WTC11 (cell line): ENCODE results near the gene HOXD13. TPM values are rescaled to one million over a fixed set of nuclear protein-coding genes. Genes with fewer than 3 reads are reported as not detected.

Experiments
- ARID4B ChIP-seq: sonication (generic); formaldehyde crosslinking; IDR thresholded peaks from 2 replicates; pipeline ENCODE4 v1.8.0; 2023; ENCODE audit warnings: missing genetic modification reagents, mild to moderate bottlenecking, borderline replicate concordance
- CREB1 ChIP-seq: sonication (generic); formaldehyde crosslinking; IDR thresholded peaks from 2 replicates; pipeline ENCODE4 v1.8.0; 2023; ENCODE audit warnings: mild to moderate bottlenecking, missing genetic modification reagents
- ELF4 ChIP-seq: sonication (generic); formaldehyde crosslinking; IDR thresholded peaks from 2 replicates; pipeline ENCODE4 v1.8.1; 2022; ENCODE audit warnings: low read depth, mild to moderate bottlenecking, moderate library complexity, missing genetic modification reagents
- ERG ChIP-seq: fragments of 250-450 bp; sonication (Bioruptor Pico); IDR thresholded peaks from 2 replicates; pipeline ENCODE4 v1.8.0; 2021; ENCODE audit warnings: mild to moderate bottlenecking
- ESRRA ChIP-seq: sonication (generic); formaldehyde crosslinking; IDR thresholded peaks from 2 replicates; pipeline ENCODE4 v1.8.1; 2022; ENCODE audit warnings: mild to moderate bottlenecking, missing genetic modification reagents, borderline replicate concordance
- HMGXB4 ChIP-seq: sonication (generic); formaldehyde crosslinking; IDR thresholded peaks from 2 replicates; pipeline ENCODE4 v1.8.1; 2023; ENCODE audit warnings: mild to moderate bottlenecking, moderate library complexity, missing genetic modification reagents
- JAZF1 ChIP-seq: fragments of 250-450 bp; sonication (Bioruptor Pico); IDR thresholded peaks from 2 replicates; pipeline ENCODE4 v1.9.0; 2021; ENCODE audit warnings: moderate library complexity, mild to moderate bottlenecking, inconsistent platforms
- NFE2L1 ChIP-seq: sonication (generic); formaldehyde crosslinking; IDR thresholded peaks from 2 replicates; pipeline ENCODE4 v1.8.1; 2023; ENCODE audit warnings: missing genetic modification reagents
- USF2 ChIP-seq: sonication (generic); formaldehyde crosslinking; IDR thresholded peaks from 2 replicates; pipeline ENCODE4 v1.8.1; 2023; ENCODE audit warnings: mild to moderate bottlenecking, missing genetic modification reagents, moderate library complexity
- ZNF263 ChIP-seq: sonication (generic); formaldehyde crosslinking; IDR thresholded peaks from 2 replicates; pipeline ENCODE4 v1.8.1; 2022; ENCODE audit warnings: low read depth, mild to moderate bottlenecking, moderate library complexity, missing genetic modification reagents
- ZNF512 ChIP-seq: sonication (generic); formaldehyde crosslinking; IDR thresholded peaks from 2 replicates; pipeline ENCODE4 v1.8.1; 2022; ENCODE audit warnings: missing genetic modification reagents, borderline replicate concordance
- ZNF532 ChIP-seq: fragments of 250-450 bp; sonication (Bioruptor Pico); IDR thresholded peaks from 2 replicates; pipeline ENCODE4 v1.9.0; 2021; ENCODE audit warnings: mild to moderate bottlenecking, borderline replicate concordance
- total RNA-seq: library from RNA; stranded (reverse); gene quantifications from 3 replicates; pipeline ENCODE4 v1.2.3, GENCODE V29; 2021
- TF ChIP-seq, protein P1 (sequence below): fragments of 250-450 bp; sonication (Bioruptor Pico); IDR thresholded peaks from 2 replicates; pipeline ENCODE4 v1.9.0; 2021; ENCODE audit warnings: mild to moderate bottlenecking
- TF ChIP-seq, protein P2 (sequence below): sonication (generic); formaldehyde crosslinking; IDR thresholded peaks from 2 replicates; pipeline ENCODE4 v1.8.1; 2022; ENCODE audit warnings: low read depth, mild to moderate bottlenecking, moderate library complexity, missing genetic modification reagents, borderline replicate concordance
- TF ChIP-seq, protein P3 (sequence below): sonication (generic); formaldehyde crosslinking; IDR thresholded peaks from 2 replicates; pipeline ENCODE4 v1.8.0; 2022; ENCODE audit warnings: mild to moderate bottlenecking, missing genetic modification reagents
- TF ChIP-seq, protein P4 (sequence below): sonication (generic); formaldehyde crosslinking; IDR thresholded peaks from 2 replicates; pipeline ENCODE4 v1.8.1; 2022; ENCODE audit warnings: mild to moderate bottlenecking, missing genetic modification reagents, moderate library complexity, borderline replicate concordance

The HOXD13 gene
- total RNA-seq, 1 experiment from 2014 or later: not detected

DNA sequence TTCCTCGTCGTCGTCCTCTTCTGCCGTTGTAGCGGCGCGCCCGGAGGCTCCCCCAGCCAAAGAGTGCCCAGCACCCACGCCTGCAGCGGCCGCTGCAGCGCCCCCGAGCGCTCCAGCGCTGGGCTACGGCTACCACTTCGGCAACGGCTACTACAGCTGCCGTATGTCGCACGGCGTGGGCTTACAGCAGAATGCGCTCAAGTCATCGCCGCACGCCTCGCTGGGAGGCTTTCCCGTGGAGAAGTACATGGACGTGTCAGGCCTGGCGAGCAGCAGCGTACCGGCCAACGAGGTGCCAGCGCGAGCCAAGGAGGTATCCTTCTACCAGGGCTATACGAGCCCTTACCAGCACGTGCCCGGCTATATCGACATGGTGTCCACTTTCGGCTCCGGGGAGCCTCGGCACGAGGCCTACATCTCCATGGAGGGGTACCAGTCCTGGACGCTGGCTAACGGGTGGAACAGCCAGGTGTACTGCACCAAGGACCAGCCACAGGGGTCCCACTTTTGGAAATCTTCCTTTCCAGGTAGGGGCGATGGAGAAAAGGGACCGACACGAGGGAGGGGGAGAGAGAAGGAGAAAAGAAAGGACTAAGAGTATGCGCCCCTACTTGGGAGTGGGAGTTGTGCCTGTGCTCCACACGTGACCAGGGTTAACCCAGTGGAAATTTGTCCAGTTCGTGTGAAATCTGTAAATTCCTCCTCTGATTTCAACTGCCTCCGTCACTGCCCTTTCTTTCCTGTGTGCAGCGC is 800 bp downstream of the HOXD13 start (continued):
- TF ChIP-seq, protein P1, sequence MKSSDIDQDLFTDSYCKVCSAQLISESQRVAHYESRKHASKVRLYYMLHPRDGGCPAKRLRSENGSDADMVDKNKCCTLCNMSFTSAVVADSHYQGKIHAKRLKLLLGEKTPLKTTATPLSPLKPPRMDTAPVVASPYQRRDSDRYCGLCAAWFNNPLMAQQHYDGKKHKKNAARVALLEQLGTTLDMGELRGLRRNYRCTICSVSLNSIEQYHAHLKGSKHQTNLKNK (CRISPR knock-in tag): no peak
- TF ChIP-seq, protein P2, sequence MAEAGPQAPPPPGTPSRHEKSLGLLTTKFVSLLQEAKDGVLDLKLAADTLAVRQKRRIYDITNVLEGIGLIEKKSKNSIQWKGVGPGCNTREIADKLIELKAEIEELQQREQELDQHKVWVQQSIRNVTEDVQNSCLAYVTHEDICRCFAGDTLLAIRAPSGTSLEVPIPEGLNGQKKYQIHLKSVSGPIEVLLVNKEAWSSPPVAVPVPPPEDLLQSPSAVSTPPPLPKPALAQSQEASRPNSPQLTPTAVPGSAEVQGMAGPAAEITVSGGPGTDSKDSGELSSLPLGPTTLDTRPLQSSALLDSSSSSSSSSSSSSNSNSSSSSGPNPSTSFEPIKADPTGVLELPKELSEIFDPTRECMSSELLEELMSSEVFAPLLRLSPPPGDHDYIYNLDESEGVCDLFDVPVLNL (CRISPR knock-in tag): no peak
- no peak for TF ChIP-seq ELF4 (CRISPR knock-in tag)
- TF ChIP-seq, protein P3, sequence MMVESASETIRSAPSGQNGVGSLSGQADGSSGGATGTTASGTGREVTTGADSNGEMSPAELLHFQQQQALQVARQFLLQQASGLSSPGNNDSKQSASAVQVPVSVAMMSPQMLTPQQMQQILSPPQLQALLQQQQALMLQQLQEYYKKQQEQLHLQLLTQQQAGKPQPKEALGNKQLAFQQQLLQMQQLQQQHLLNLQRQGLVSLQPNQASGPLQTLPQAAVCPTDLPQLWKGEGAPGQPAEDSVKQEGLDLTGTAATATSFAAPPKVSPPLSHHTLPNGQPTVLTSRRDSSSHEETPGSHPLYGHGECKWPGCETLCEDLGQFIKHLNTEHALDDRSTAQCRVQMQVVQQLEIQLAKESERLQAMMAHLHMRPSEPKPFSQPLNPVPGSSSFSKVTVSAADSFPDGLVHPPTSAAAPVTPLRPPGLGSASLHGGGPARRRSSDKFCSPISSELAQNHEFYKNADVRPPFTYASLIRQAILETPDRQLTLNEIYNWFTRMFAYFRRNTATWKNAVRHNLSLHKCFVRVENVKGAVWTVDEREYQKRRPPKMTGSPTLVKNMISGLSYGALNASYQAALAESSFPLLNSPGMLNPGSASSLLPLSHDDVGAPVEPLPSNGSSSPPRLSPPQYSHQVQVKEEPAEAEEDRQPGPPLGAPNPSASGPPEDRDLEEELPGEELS (CRISPR knock-in tag): no peak
- TF ChIP-seq USF2: 0 out of 2 replicates have a peak, but pooled peaks have one; percentile 6
- no peak for TF ChIP-seq ERG
- TF ChIP-seq ZNF263 (CRISPR knock-in tag): no peak
- TF ChIP-seq ARID4B: peak; percentile 46; the same call in 1 of the 2 replicates
- no peak for TF ChIP-seq HMGXB4 (CRISPR knock-in tag)
- TF ChIP-seq ZNF532 (CRISPR knock-in tag): no peak
- no peak for TF ChIP-seq JAZF1 (CRISPR knock-in tag)
- no peak for TF ChIP-seq NFE2L1 (CRISPR knock-in tag)
- TF ChIP-seq CREB1: no peak
- TF ChIP-seq, protein P4, sequence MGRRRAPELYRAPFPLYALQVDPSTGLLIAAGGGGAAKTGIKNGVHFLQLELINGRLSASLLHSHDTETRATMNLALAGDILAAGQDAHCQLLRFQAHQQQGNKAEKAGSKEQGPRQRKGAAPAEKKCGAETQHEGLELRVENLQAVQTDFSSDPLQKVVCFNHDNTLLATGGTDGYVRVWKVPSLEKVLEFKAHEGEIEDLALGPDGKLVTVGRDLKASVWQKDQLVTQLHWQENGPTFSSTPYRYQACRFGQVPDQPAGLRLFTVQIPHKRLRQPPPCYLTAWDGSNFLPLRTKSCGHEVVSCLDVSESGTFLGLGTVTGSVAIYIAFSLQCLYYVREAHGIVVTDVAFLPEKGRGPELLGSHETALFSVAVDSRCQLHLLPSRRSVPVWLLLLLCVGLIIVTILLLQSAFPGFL (CRISPR knock-in tag): no peak
- no peak for TF ChIP-seq ZNF512
- TF ChIP-seq ESRRA (CRISPR knock-in tag): no peak
